GM18526 (cell line): ENCODE results near the gene NFAT5.

Experiments
- POLR2A ChIP-seq: IDR thresholded peaks from 3 replicates; pipeline ENCODE4 v1.6.1; 2011; ENCODE audit not compliant: insufficient read length; ENCODE audit errors: extremely low read depth

NFAT5 gene

DNA sequence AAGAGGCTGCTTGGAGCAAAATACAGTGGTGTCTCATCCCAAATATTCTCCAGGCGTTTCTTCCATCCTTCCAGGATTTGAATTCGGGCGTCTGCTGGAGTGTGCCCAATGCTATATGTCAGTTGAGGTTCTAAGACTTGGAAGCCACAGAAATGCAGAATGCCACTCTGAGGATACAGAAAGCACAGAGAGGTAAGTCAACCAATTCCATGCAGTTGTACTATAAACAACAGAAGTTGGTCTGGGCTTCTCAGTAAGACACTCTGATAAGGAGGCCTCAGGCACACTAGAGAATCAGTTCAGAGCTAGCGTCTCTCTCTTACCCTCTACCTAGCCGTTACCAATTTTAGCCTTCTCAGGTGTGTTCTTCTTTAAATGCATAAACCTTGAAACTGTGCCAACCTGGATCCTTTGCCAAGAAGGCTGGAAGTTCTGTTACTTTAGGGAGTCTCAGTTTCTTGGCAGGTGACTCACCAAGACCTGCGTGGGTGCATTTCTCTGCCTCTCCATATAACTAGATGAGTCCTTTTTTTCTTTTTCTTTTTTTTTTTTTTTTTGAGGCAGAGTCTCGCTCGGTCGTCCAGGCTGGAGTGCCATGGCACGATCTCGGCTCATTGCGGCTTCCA lies 145.5 kb downstream of the NFAT5 start:
- no peak for TF ChIP-seq POLR2A

- TF ChIP-seq POLR2A = no peak
Measured at GRCh38 chr16:69712277-69712676, 146.5 kb downstream of the NFAT5 start.

GRCh38 chr16:69712914-69713581 lies 147.3 kb downstream of the NFAT5 start:
- no peak for TF ChIP-seq POLR2A

DNA sequence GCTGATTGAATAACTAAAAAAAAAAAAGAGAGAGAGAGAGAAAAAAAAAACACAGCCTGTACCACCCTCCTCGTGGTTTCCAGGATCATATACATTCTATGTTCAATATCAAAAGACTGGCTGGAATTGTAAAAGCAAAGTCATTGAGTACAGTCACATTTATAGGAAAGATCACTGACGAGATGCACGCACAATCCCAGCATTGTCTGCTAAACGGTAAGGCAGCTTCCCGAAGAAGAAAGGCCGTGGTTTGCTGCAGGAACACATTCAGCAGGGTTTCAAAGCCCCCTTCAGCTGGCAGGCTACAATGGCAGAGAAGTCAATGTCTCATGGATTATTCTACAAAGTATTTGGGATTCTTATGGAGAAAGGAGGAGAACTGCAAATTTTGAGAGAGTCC lies 151.3 kb downstream of the NFAT5 start:
- no peak for TF ChIP-seq POLR2A

DNA sequence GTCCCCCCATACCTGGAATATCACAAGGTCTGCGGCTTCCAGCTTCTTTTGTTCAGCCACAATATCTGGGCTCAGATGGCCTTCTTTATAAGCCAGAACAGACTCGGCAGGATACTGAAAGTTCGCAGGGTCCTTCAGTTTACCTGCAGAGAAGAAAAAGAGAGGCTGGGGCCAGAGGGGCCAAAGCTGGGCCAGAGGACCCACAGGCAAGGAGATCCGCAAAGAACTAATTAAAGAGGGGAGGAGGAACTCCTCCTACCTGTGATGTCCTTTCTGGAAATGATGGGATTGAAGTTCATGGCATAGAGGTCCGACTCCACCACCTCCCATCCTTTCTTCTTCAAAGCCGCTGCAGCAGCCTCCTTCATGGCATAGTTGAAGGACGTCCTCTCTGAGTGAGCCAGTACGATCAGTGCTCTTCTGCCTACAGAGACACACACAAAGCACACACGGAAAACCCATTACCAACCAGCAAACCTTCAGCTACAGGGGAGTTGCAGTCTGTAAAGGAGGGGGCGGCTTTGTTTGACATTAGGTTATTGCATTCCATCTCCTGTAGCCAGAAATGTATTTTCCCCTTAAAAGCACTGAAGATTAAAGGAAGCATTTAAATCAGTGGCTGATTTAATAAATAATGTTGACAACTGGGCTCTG lies 152.5 kb downstream of the NFAT5 start:
- TF ChIP-seq POLR2A = no peak

DNA sequence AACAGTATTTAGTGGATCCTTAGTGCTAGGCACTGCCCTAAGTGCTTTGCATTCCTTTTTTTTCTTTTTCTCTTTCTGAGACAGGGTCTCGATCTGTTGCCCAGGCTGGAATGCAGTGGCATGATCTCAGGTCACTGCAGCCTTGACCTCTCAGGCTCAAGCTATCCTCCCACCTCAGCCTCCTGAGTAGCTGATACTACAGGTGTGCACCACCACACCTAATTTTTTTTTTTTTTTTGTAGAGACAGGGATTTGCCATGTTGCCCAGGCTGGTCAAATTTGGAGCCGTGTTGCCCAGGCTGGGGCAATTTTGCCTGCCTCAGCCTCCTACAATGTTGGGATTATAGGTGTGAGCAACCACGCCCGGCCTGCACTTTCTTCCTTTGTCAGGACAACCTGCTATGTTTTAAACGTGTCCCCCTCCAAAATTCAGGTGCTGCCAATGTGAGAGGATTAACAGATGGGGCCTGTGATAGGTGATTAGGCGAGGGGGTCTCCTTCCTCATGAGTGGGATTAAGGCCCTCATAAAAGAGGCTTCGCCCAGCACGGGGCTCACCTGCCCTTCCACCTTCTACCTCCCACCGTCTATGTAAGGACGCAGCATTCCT lies 155.2 kb downstream of the NFAT5 start:
- no peak for TF ChIP-seq POLR2A

GRCh38 chr16:69721441-69721957 lies 155.7 kb downstream of the NFAT5 start:
- no peak for TF ChIP-seq POLR2A

DNA sequence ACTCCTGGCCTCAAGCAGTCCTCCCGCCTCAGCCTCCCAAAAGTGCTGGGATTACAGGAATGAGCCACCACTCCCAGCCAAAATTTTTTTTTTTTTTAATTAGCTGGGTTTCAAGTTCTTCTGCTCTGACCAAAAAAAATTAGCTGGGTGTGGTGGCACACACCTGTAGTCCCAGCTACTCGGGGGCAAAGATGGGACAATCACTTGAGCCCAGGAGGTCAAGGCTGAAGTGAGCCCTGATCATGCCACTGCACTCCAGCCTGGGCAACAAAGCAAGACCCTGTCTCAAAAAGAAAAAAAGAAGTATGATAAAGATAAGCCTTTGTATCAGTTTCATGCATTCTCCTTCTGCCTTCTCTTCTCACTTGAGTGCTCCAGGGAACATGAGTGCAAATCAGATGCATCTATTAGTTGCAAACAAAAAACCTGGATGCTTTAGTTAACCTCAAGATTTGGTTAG lies 158.7 kb downstream of the NFAT5 start:
- TF ChIP-seq POLR2A = no peak

DNA sequence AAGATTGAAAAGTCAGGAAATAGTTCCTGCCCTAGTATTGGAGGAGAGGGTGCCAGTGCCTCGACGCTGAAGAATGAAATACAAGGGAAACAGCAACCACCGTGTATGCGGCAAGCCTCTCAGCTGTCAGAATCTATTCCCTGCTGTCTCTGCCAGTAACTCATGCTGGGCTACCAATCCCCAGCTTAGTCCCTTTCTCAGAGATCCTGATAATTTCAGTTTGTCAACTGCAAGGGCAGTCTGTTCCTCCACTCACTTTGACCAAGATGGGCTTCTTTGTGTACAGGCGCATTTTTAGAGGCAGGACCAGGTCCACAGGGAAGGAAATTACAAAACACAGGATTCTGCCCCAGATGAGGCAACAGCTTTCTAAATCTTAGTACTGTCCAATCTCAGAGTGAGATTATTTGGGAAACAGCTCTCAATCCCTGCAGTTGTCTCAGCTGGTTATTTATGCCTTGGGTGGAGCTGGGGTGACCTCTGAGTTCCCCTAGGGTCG lies 159.3 kb downstream of the NFAT5 start:
- no peak for TF ChIP-seq POLR2A

DNA sequence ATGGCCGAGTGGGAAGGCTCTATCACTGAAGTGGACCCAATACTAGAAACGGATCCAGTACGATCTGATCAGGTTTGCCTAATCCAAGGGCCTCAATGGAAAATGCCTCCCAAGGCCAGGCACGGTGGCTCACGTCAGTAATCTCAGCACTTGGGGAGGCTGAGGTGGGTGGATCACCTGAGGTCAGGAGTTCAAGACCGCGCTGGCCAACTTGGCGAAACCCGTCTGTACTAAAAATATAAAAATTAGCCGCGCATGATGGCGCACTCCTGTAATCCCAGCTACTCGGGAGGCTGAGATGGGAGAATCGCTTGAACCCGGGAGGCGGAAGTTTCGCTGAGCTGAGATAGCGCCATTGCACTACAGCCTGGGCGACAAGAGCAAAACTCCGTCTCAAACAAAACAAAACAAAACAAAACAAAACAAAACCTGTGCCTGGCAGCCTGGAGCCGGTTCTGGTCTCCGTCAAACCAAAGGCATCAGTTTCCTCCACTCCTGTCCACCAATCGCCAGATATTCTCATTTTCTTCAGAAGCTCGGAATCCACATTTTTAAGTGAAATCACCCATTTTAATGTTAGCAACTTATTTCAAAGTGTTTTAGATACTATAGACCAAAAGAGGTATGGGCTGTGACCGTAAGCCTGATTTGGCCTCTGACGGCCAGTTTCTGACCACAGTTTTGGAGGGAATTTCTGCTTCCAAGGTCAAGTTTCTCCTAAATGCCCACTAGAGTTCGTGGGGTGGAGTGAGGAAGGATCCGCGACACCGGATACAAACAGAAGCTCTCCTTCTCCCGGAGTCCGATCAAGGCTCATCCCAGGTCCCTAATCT lies 159.9 kb downstream of the NFAT5 start:
- no peak for TF ChIP-seq POLR2A

GRCh38 chr16:69726313-69727060 lies 160.7 kb downstream of the NFAT5 start, which contains the start of gene NQO1:
Gene NQO1 (minus strand): TSS chr16:69726560. CDS start chr16:69726439, 121 bp downstream.
- peak; percentile 85 for TF ChIP-seq POLR2A

GRCh38 chr16:69727916-69728270 lies 162.1 kb downstream of the NFAT5 start:
- TF ChIP-seq POLR2A = no peak

DNA sequence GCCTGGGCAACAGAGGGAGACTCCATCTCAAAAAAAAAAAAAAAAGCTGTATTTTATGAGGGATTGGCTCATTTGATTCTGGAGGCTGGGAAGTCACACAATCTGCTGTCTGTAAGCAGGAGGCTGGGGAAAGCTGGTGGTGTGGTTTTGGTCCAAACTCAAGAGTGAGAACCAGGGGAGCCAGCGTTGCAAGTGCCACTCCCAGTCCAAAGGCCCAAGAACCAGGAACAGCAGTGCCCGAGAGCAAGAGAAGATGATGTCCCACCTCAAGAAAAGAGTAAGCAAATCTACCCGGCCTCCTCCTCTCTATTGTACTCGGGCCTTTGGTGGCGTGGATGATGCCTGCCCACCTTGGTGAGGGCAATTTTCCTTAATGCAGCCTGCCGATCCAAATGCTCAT lies 166.3 kb downstream of the NFAT5 start:
- TF ChIP-seq POLR2A = no peak

DNA sequence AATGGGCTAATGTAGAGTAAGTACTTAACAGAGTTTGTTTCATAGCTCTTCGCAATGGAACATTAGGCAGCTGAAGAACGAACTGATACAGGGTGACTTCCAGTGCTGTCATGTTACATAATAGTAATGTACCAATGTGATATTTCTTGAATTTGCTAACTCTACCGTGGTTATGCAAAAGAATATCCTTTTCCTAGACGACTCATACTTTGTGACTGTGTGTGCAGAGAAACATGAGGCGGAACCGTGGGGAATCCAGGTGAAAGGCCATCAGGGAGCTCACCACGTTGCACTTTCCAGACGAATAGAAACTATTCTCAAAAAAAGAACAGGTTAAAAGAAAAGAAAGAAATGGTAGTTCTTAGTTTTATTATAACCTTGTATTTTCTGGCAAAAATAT lies 175.8 kb downstream of the NFAT5 start:
- no peak for TF ChIP-seq POLR2A
